ENCODE data around the gene PSMB9.

DNA sequence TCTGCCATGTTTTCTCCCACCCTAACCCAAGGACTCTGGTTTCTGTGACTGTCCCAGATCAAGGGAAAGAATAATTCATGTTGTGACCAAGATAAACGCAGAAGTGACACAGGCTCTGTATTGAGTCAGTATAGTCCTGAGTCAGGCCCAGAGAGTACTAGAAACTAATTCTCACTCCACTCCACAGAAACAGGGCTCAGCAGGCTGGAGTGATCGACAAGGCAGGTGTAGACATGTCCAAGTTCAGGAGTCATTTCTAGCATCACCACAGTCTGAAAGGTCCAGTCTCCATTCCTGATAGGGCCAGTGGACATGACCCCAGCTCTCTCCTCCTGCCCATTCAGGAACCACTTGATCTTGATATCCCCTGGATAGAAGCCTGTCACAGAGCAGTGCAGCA lies 39.8 kb upstream of the PSMB9 start:
- TF ChIP-seq, protein P1, sequence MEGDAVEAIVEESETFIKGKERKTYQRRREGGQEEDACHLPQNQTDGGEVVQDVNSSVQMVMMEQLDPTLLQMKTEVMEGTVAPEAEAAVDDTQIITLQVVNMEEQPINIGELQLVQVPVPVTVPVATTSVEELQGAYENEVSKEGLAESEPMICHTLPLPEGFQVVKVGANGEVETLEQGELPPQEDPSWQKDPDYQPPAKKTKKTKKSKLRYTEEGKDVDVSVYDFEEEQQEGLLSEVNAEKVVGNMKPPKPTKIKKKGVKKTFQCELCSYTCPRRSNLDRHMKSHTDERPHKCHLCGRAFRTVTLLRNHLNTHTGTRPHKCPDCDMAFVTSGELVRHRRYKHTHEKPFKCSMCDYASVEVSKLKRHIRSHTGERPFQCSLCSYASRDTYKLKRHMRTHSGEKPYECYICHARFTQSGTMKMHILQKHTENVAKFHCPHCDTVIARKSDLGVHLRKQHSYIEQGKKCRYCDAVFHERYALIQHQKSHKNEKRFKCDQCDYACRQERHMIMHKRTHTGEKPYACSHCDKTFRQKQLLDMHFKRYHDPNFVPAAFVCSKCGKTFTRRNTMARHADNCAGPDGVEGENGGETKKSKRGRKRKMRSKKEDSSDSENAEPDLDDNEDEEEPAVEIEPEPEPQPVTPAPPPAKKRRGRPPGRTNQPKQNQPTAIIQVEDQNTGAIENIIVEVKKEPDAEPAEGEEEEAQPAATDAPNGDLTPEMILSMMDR (conservative IDR thresholded peaks at IDR 0.05; ENCODE audit: low read depth, low read length), result no peak
- no peak for TF ChIP-seq SMC3 (IDR thresholded peaks at IDR 0.05; ENCODE audit: low read depth, low read length)
- no peak for TF ChIP-seq POLR2A (IDR thresholded peaks at IDR 0.05; ENCODE audit: low read depth, low read length)
- TF ChIP-seq CEBPB (IDR thresholded peaks at IDR 0.05; ENCODE audit: low read depth, low read length), result no peak
- no peak for TF ChIP-seq CHD1 (IDR thresholded peaks at IDR 0.05; ENCODE audit: low read depth, low read length)
- TF ChIP-seq MXI1 (IDR thresholded peaks at IDR 0.05; ENCODE audit: borderline replicate concordance, low read depth, low read length), result no peak
- no peak for TF ChIP-seq RAD21 (IDR thresholded peaks at IDR 0.05; ENCODE audit: low read length)
- TF ChIP-seq FOS (IDR thresholded peaks at IDR 0.05; ENCODE audit: low read depth, low read length), result no peak
- TF ChIP-seq, protein P2, sequence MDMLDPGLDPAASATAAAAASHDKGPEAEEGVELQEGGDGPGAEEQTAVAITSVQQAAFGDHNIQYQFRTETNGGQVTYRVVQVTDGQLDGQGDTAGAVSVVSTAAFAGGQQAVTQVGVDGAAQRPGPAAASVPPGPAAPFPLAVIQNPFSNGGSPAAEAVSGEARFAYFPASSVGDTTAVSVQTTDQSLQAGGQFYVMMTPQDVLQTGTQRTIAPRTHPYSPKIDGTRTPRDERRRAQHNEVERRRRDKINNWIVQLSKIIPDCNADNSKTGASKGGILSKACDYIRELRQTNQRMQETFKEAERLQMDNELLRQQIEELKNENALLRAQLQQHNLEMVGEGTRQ (IDR thresholded peaks at IDR 0.05; ENCODE audit: low read depth, low read length), result no peak
- TF ChIP-seq, protein P3, sequence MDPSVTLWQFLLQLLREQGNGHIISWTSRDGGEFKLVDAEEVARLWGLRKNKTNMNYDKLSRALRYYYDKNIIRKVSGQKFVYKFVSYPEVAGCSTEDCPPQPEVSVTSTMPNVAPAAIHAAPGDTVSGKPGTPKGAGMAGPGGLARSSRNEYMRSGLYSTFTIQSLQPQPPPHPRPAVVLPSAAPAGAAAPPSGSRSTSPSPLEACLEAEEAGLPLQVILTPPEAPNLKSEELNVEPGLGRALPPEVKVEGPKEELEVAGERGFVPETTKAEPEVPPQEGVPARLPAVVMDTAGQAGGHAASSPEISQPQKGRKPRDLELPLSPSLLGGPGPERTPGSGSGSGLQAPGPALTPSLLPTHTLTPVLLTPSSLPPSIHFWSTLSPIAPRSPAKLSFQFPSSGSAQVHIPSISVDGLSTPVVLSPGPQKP (IDR thresholded peaks at IDR 0.05; ENCODE audit: borderline replicate concordance, low read depth, low read length), result no peak
- no peak for TF ChIP-seq MAFK (IDR thresholded peaks at IDR 0.05; ENCODE audit: low read depth, low read length)
- no peak for TF ChIP-seq RCOR1 (IDR thresholded peaks at IDR 0.05; ENCODE audit: insufficient replicate concordance, low read length)

Measured in IMR-90 (cell line).